ENCODE measurements around the gene PTPN2. TPM values are rescaled to one million over a fixed set of nuclear protein-coding genes. Genes with fewer than 3 reads are reported as not detected.
A peak's percentile ranks its signal among the peaks of the same experiment; 100 is the strongest.

PTPN2 gene
- total and polyA plus RNA-seq, 12 donors = 13.1 to 60.4 (median 31.2) TPM

DNA sequence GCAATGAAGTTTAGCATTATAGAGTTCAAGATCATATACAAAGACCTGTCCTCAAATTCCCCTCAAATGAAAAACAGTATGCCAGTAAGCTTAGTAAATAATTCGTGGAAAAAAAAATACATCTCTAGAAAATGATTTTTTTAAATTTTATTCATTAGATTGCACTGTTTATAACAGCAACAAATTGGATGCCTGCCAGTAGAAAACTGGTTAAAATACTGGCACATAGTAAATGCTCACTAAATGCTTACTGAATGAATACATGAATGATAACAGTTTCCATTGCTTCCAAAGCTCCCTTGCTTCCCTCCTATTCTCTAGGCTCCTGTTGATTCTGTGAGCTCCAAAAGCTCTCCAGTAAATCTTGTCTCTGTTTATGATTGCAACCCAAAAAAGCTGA, 38.2 kb upstream of the PTPN2 start:
- no peaks in the 10 kb centered on the region for H3K27me3 ChIP-seq
- H3K9me3 ChIP-seq (replicated peaks in 1 of 3) = no peaks in the 10 kb centered on the region
- H3K27ac ChIP-seq = no peak overlapping the region
- no peaks in the 10 kb centered on the region for H3K4me1 ChIP-seq (replicated peaks in 1 of 2)
- TF ChIP-seq, protein P1, sequence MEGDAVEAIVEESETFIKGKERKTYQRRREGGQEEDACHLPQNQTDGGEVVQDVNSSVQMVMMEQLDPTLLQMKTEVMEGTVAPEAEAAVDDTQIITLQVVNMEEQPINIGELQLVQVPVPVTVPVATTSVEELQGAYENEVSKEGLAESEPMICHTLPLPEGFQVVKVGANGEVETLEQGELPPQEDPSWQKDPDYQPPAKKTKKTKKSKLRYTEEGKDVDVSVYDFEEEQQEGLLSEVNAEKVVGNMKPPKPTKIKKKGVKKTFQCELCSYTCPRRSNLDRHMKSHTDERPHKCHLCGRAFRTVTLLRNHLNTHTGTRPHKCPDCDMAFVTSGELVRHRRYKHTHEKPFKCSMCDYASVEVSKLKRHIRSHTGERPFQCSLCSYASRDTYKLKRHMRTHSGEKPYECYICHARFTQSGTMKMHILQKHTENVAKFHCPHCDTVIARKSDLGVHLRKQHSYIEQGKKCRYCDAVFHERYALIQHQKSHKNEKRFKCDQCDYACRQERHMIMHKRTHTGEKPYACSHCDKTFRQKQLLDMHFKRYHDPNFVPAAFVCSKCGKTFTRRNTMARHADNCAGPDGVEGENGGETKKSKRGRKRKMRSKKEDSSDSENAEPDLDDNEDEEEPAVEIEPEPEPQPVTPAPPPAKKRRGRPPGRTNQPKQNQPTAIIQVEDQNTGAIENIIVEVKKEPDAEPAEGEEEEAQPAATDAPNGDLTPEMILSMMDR (IDR thresholded peaks at IDR 0.05) = no peak
- no peak for TF ChIP-seq POLR2A (IDR thresholded peaks at IDR 0.05)
- DNase-seq = no peak
- 72 to 81% (median 74%) methylated on average over 1 of the region's 1 CpG for WGBS, 4 donors
- no peaks in the 10 kb centered on the region for H3K36me3 ChIP-seq (replicated peaks in 1 of 2)
- H3K4me3 ChIP-seq = no peak overlapping the region
- intact Hi-C loops (cut with DNase I) = no loop called here

- intact Hi-C loops (cut with DNase I) = no loop called here
- no peak overlapping the region for H3K27ac ChIP-seq
- DNase-seq = no peak
- no peaks in the 10 kb centered on the region for H3K27me3 ChIP-seq
- TF ChIP-seq, protein P1 (IDR thresholded peaks at IDR 0.05) = no peak
- no peak for TF ChIP-seq POLR2A (IDR thresholded peaks at IDR 0.05)
- no peaks in the 10 kb centered on the region for H3K36me3 ChIP-seq (replicated peaks in 1 of 2)
- no peak overlapping the region for H3K4me3 ChIP-seq
- no peaks in the 10 kb centered on the region for H3K4me1 ChIP-seq (replicated peaks in 1 of 2)
- WGBS, 4 donors = 52 to 68% (median 57%) methylated on average over 7 of the region's 7 CpGs
- H3K9me3 ChIP-seq (replicated peaks in 1 of 3) = no peaks in the 10 kb centered on the region
Observed at GRCh38 chr18:12921178-12921577, 37.1 kb upstream of the PTPN2 start.

DNA sequence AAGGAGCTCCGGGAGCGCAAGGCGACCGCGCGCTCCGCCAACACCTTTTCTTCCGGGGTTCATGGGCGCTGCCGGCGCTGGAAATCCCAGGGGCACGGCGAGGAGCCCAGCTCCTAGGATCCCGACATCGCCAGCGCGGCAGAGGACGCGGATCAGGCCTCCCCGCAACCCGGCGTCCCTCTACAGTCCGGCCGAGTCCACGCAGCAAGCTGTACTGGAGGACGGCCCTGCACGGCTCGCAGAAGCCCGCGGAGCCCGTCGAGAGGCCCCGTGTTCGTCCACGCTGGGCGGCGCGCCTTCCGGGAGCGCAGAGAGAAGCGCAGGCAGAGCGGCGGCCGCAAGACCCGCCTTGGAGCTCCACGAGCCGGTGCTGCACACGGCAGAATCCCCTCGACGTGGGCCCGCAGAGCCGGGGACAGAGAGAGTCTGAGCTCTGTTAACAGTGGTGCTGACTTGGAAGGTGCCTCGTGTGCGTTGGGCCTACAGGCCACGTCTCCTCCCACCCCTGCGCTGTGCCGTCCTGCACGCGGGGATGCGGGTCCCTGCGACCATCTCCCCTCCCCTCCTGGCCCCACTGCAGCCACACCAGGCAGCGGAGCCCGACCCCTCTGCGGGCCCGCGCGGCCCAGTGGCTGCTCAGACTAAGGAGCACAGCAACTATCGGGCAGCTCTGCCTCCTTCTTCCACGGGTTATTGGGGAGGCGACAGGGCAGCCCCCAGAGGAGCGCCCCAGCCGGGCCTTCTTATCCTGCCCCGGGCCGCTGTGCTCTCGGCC, 28.1 kb upstream of the PTPN2 start:
- no peak for DNase-seq
- peaks cover 0 to 9% of the 10 kb centered on the region in 2 donors for H3K4me1 ChIP-seq (replicated peaks in 1 of 2)
- 38 to 76% (median 46%) methylated on average over 14 to 75 of the region's 75 CpGs for WGBS, 4 donors
- H3K36me3 ChIP-seq (replicated peaks in 1 of 2) = no peaks in the 10 kb centered on the region
- intact Hi-C loops (cut with DNase I) = no loop called here
- no peak overlapping the region for H3K4me3 ChIP-seq
- no peak overlapping the region for H3K27ac ChIP-seq
- H3K9me3 ChIP-seq (replicated peaks in 1 of 3) = no peaks in the 10 kb centered on the region
- TF ChIP-seq POLR2A (IDR thresholded peaks at IDR 0.05) = no peak
- TF ChIP-seq, protein P1 (IDR thresholded peaks at IDR 0.05) = no peak
- H3K27me3 ChIP-seq = peaks cover 14% of the 10 kb centered on the region

DNA sequence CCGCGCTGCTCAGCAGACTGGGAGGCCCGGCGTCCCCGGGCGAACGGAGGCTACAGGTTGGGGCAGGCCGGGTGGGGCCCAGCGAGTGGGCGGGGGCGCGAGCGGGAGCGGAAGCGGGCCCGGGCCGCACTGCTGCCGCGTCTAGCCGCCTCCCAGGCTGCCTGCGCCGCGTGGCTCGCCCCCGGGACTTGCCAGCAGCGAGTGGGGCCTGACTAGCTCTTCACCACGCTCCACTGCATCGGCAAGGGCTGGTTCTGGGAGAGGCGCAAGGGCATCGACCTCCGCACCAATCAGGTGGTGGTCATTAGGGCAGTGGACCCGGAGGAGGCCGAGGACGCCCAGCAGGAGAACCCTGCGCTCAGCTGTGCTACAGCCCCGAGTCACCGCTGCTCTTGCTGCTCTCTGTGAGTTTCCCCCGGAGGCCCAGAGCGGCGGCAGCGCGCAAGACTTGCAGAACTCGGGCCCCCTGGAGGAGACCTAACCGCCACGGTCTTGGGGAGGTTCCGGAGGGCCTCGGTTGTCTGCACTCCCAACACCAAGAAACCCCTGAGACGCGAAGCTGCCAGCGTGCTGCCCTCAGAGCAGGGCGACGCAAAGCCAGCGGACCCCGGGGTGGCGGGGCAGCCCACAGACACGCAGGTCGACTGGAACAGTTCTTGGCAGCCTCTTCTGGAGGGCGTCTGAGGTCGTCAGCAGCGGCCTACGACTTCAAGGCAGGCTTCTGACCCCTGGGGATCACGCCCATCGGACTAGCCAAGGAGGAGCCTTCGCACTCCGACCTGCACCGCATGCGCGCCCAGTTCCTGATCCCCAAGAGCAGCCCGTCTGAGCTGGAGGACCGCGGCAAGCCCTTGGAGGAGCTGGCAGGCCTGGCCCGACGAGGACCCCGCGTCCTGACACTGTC, 27.2 kb upstream of the PTPN2 start:
- 10 to 24% (median 18%) methylated on average over 7 to 75 of the region's 75 CpGs for WGBS, 4 donors
- TF ChIP-seq, protein P1 (IDR thresholded peaks at IDR 0.05) = no peak
- TF ChIP-seq POLR2A (IDR thresholded peaks at IDR 0.05) = no peak
- H3K27ac ChIP-seq = no peak overlapping the region
- peaks cover 0 to 9% of the 10 kb centered on the region in 2 donors for H3K4me1 ChIP-seq (replicated peaks in 1 of 2)
- H3K4me3 ChIP-seq = peak overlapping the region in 1 of 4 donors; percentile 47
- intact Hi-C loops (cut with DNase I) = no loop called here
- DNase-seq = no peak
- no peaks in the 10 kb centered on the region for H3K9me3 ChIP-seq (replicated peaks in 1 of 3)
- H3K36me3 ChIP-seq (replicated peaks in 1 of 2) = no peaks in the 10 kb centered on the region
- H3K27me3 ChIP-seq = peaks cover 14% of the 10 kb centered on the region
